ENCODE data around the gene MCCC1. TPM values are rescaled to one million over a fixed set of nuclear protein-coding genes. Genes with fewer than 3 reads are reported as not detected.
A peak's percentile ranks its signal among the peaks of the same experiment; 100 is the strongest.

Gene MCCC1
- total RNA-seq, 6 experiments from 2014 or later: 15.1 to 21.2 (median 16.1) TPM

- no peaks in the 10 kb centered on the region for H3K27me3 Mint-ChIP-seq (ENCODE audit: insufficient read depth)
- no peak for DNase-seq
- TF ChIP-seq CTCF (IDR thresholded peaks at IDR 0.05): no peak
- H3K27ac Mint-ChIP-seq: no peak overlapping the region
- H3K36me3 Mint-ChIP-seq (ENCODE audit: low read depth): peaks cover 45% of the 10 kb centered on the region
- no peak overlapping the region for H3K4me3 Mint-ChIP-seq
- H3K4me1 Mint-ChIP-seq (ENCODE audit: low read depth): peaks cover 13% of the 10 kb centered on the region
- H3K9me3 Mint-ChIP-seq: no peaks in the 10 kb centered on the region
Observed at GRCh38 chr3:183038757-183039156, 60.5 kb downstream of the MCCC1 start.

- DNase-seq: no peak
- H3K36me3 Mint-ChIP-seq (ENCODE audit: low read depth): peaks cover 44% of the 10 kb centered on the region
- no peaks in the 10 kb centered on the region for H3K9me3 Mint-ChIP-seq
- TF ChIP-seq CTCF (IDR thresholded peaks at IDR 0.05): no peak
- H3K27ac Mint-ChIP-seq: no peak overlapping the region
- no peak overlapping the region for H3K4me3 Mint-ChIP-seq
- H3K4me1 Mint-ChIP-seq (ENCODE audit: low read depth): peaks cover 18% of the 10 kb centered on the region
- H3K27me3 Mint-ChIP-seq (ENCODE audit: insufficient read depth): no peaks in the 10 kb centered on the region
Observed at GRCh38 chr3:183038221-183038620, 61.1 kb downstream of the MCCC1 start.

DNA sequence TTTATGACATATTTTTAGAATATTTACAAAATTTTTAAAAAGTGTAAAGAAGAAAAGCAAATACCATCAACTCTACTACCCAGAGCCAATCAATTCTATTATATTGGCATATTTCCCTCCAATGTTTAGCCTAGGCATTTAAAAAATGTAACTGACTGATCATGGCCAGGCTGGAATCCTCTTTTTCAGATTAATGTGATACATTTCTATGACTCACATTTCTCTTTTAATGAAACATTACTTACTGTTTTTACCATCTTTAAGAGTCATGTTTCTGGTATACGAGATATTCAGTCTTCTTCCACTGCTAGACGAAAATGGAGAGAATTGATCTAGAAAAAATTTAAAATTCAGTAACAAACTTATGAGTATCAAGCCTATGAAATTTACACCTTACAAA, 65.5 kb downstream of the MCCC1 start:
- Mint-ChIP-seq H3K4me3 (peak overlapping the region; percentile 74), H3K36me3 (ENCODE audit: low read depth) (peaks cover 51% of the 10 kb centered on the region), H3K4me1 (ENCODE audit: low read depth) (peaks cover 62% of the 10 kb centered on the region), H3K27ac (peak overlapping the region; percentile 83), H3K9me3 (peaks cover 9% of the 10 kb centered on the region), H3K27me3 (ENCODE audit: insufficient read depth) (peaks cover 1% of the 10 kb centered on the region; the same call in 1 of the 2 replicates)
- TF ChIP-seq CTCF (IDR thresholded peaks at IDR 0.05): no peak
- DNase-seq: peak; percentile 54

DNA sequence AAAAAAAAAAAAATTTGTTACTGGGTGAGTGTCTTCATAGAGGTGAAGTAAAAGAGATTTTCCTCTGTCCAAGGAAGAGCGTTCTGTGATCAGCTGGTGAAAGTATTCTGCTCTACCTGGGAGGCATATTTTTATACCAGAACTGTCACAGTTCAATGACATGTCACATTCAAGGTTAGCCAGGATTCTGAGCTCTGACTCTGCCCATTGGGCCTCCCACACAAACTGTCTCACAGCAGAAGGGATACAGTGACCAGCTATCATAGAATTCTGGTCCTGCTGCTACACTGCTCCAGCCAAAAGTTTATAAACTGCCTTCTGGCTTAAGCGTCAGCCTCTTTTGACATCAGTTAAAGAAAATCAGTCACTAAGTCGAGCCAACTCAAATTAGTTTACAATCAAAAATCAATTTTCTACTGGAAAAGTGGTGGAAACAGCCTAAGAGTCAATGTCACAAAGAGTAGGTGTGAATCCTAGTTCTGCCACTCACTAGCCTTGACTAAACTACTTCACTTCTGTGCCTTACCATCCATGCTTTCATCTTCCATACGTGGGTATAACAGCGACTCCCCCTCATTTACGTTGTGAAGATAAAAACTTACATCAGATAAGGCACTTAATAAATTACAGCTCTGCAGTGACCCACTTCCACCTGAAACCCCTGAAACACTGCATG, 66.3 kb downstream of the MCCC1 start:
- no peak for DNase-seq
- no peak for TF ChIP-seq CTCF (IDR thresholded peaks at IDR 0.05)
- no peak overlapping the region for H3K4me3 Mint-ChIP-seq
- peak overlapping the region; percentile 24; the same call in 1 of the 2 replicates for H3K27ac Mint-ChIP-seq
- peaks cover 69% of the 10 kb centered on the region for H3K4me1 Mint-ChIP-seq (ENCODE audit: low read depth)
- H3K36me3 Mint-ChIP-seq (ENCODE audit: low read depth): peaks cover 54% of the 10 kb centered on the region
- peaks cover 15% of the 10 kb centered on the region for H3K9me3 Mint-ChIP-seq
- peaks cover 1% of the 10 kb centered on the region; the same call in 1 of the 2 replicates for H3K27me3 Mint-ChIP-seq (ENCODE audit: insufficient read depth)

- Mint-ChIP-seq H3K9me3 (peaks cover 21% of the 10 kb centered on the region), H3K27ac (peak overlapping the region; percentile 45; the same call in 1 of the 2 replicates), H3K27me3 (ENCODE audit: insufficient read depth) (peaks cover 1% of the 10 kb centered on the region; the same call in 1 of the 2 replicates), H3K4me3 (no peak overlapping the region), H3K4me1 (ENCODE audit: low read depth) (peaks cover 81% of the 10 kb centered on the region), H3K36me3 (ENCODE audit: low read depth) (peaks cover 58% of the 10 kb centered on the region)
- no peak for DNase-seq
- TF ChIP-seq CTCF (IDR thresholded peaks at IDR 0.05): no peak
Observed at GRCh38 chr3:183031826-183032225, 67.5 kb downstream of the MCCC1 start.
